ENCODE data around the gene FGF1.
A peak's percentile ranks its signal among the peaks of the same experiment; 100 is the strongest.

- TF ChIP-seq CTCF (IDR thresholded peaks at IDR 0.05): peak; percentile 25 to 65 (median 52)
- no peak for TF ChIP-seq POLR2A (IDR thresholded peaks at IDR 0.05)
Measured at GRCh38 chr5:142716963-142717362, 31.1 kb upstream of the FGF1 start.
